ENCODE measurements around the gene MLIP. TPM values are rescaled to one million over a fixed set of nuclear protein-coding genes. Genes with fewer than 3 reads are reported as not detected.

The MLIP gene
- total and polyA plus RNA-seq, 3 donors from 2014 or later, result 0.43 to 1.6 (median 0.63) TPM

- intact Hi-C loops (cut with DNase I; ENCODE audit: low total_unique reads), result no loop called here
- H3K4me1 ChIP-seq, result no peaks in the 10 kb centered on the region
Measured at GRCh38 chr6:54301770-54302169, 190.5 kb downstream of the MLIP start.

GRCh38 chr6:54307439-54307910 is 196.2 kb downstream of the MLIP start:
- no peaks in the 10 kb centered on the region for H3K9me3 ChIP-seq
- H3K27me3 ChIP-seq, result no peaks in the 10 kb centered on the region
- H3K27ac ChIP-seq, result no peak overlapping the region
- intact Hi-C loops (cut with DNase I; ENCODE audit: low total_unique reads), result no loop called here
- no peaks in the 10 kb centered on the region for H3K4me1 ChIP-seq
- WGBS, 2 donors, result 49 to 83% methylated on average over 2 of the region's 2 CpGs
- H3K4me3 ChIP-seq, result no peak overlapping the region
- TF ChIP-seq, protein P1, sequence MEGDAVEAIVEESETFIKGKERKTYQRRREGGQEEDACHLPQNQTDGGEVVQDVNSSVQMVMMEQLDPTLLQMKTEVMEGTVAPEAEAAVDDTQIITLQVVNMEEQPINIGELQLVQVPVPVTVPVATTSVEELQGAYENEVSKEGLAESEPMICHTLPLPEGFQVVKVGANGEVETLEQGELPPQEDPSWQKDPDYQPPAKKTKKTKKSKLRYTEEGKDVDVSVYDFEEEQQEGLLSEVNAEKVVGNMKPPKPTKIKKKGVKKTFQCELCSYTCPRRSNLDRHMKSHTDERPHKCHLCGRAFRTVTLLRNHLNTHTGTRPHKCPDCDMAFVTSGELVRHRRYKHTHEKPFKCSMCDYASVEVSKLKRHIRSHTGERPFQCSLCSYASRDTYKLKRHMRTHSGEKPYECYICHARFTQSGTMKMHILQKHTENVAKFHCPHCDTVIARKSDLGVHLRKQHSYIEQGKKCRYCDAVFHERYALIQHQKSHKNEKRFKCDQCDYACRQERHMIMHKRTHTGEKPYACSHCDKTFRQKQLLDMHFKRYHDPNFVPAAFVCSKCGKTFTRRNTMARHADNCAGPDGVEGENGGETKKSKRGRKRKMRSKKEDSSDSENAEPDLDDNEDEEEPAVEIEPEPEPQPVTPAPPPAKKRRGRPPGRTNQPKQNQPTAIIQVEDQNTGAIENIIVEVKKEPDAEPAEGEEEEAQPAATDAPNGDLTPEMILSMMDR (IDR thresholded peaks at IDR 0.05), result no peak
- no peak for TF ChIP-seq POLR2A (IDR thresholded peaks at IDR 0.05)
- DNase-seq, result no peak
- no peaks in the 10 kb centered on the region for H3K36me3 ChIP-seq (ENCODE audit: low read depth, missing control alignments)

More at GRCh38 chr6:54301770-54302169, 190.5 kb downstream of the MLIP start:
- Histone ChIP-seq H3K9me3 (no peaks in the 10 kb centered on the region), H3K27me3 (no peaks in the 10 kb centered on the region), H3K27ac (no peak overlapping the region), H3K4me3 (no peak overlapping the region), H3K36me3 (ENCODE audit: low read depth, missing control alignments) (no peaks in the 10 kb centered on the region)
- TF ChIP-seq, protein P1 (IDR thresholded peaks at IDR 0.05), result no peak
- TF ChIP-seq POLR2A (IDR thresholded peaks at IDR 0.05), result no peak
- DNase-seq, result no peak

- Histone ChIP-seq H3K27me3 (no peaks in the 10 kb centered on the region), H3K9me3 (no peaks in the 10 kb centered on the region), H3K4me3 (no peak within 1 kb of the TSS), H3K27ac (no peak within 1 kb of the TSS), H3K4me1 (no peaks in the 10 kb centered on the region), H3K36me3 (ENCODE audit: low read depth, missing control alignments) (no peaks in the 10 kb centered on the region)
- 69 to 74% methylated on average over 10 of the region's 10 CpGs for WGBS, 2 donors
- TF ChIP-seq POLR2A (IDR thresholded peaks at IDR 0.05), result no peak
- TF ChIP-seq, protein P1 (IDR thresholded peaks at IDR 0.05), result no peak
- intact Hi-C loops (cut with DNase I; ENCODE audit: low total_unique reads), result no loop called here
- no peak for DNase-seq
Measured at GRCh38 chr6:54308289-54308985, 197.2 kb downstream of the MLIP start, which contains the start of gene TINAG. Gene TINAG (plus strand): TSS chr6:54308441. CDS start chr6:54308551, 110 bp downstream.

- no peaks in the 10 kb centered on the region for H3K36me3 ChIP-seq (ENCODE audit: low read depth, missing control alignments)
- intact Hi-C loops (cut with DNase I; ENCODE audit: low total_unique reads), result no loop called here
- no peak for DNase-seq
Measured at GRCh38 chr6:54308986-54309315, 197.7 kb downstream of the MLIP start.

More at GRCh38 chr6:54308986-54309315, 197.7 kb downstream of the MLIP start:
- 80 to 82% methylated on average over 4 of the region's 4 CpGs for WGBS, 2 donors
- no peaks in the 10 kb centered on the region for H3K27me3 ChIP-seq
- H3K4me1 ChIP-seq, result no peaks in the 10 kb centered on the region
- TF ChIP-seq, protein P1 (IDR thresholded peaks at IDR 0.05), result no peak
- no peak for TF ChIP-seq POLR2A (IDR thresholded peaks at IDR 0.05)
- H3K4me3 ChIP-seq, result no peak overlapping the region
- no peak overlapping the region for H3K27ac ChIP-seq
- H3K9me3 ChIP-seq, result no peaks in the 10 kb centered on the region
